Kidney capillary endothelial cell (primary cell): ENCODE data around the gene DDC.

Experiments
- DNase-seq: peaks from one replicate; pipeline ENCODE4 v3.0.0-alpha.2; 2018; ENCODE audit warnings: low spot score

The DDC gene

GRCh38 chr7:50564640-50565558, at the start of gene DDC:
DDC (minus strand) TSS chr7:50565405; CDS start chr7:50544085, 21,320 bp downstream.
- DNase-seq: no peak

GRCh38 chr7:50613473-50613872, 48.3 kb upstream of the DDC start:
- no peak for DNase-seq

GRCh38 chr7:50612704-50613103, 47.5 kb upstream of the DDC start:
- DNase-seq: no peak

GRCh38 chr7:50610521-50611277, 45.5 kb upstream of the DDC start:
- DNase-seq: peak; percentile 56

GRCh38 chr7:50608196-50608906, 43.1 kb upstream of the DDC start:
- DNase-seq: no peak

GRCh38 chr7:50607524-50608125, 42.4 kb upstream of the DDC start:
- no peak for DNase-seq

GRCh38 chr7:50605059-50605458, 39.9 kb upstream of the DDC start:
- no peak for DNase-seq

GRCh38 chr7:50603287-50603686, 38.1 kb upstream of the DDC start:
- DNase-seq: no peak

- no peak for DNase-seq
These were observed 34.2 kb upstream of the DDC start for GRCh38 chr7:50599385-50599784.

GRCh38 chr7:50598460-50599343, 33.5 kb upstream of the DDC start:
- no peak for DNase-seq

- DNase-seq: no peak
These were observed 31.3 kb upstream of the DDC start for GRCh38 chr7:50596484-50596883.

GRCh38 chr7:50595491-50596102, 30.4 kb upstream of the DDC start:
- DNase-seq: no peak

GRCh38 chr7:50594734-50595485, 29.7 kb upstream of the DDC start:
- no peak for DNase-seq

GRCh38 chr7:50594136-50594535, 28.9 kb upstream of the DDC start:
- DNase-seq: no peak

- no peak for DNase-seq
These were observed 27.7 kb upstream of the DDC start for GRCh38 chr7:50592940-50593339.

GRCh38 chr7:50591480-50592438, 26.6 kb upstream of the DDC start:
- no peak for DNase-seq

- DNase-seq: no peak
These were observed 25.9 kb upstream of the DDC start for GRCh38 chr7:50591098-50591479.

GRCh38 chr7:50590535-50590934, 25.3 kb upstream of the DDC start:
- no peak for DNase-seq

- DNase-seq: no peak
These were observed 24.2 kb upstream of the DDC start for GRCh38 chr7:50589364-50589763.
